Naive B cell (primary cell): ENCODE data around the gene CHP2. TPM values are rescaled to one million over a fixed set of nuclear protein-coding genes. Genes with fewer than 3 reads are reported as not detected.

ENCODE experiments used
- ATAC-seq, 2 donors: fragments of 150-1000 bp; cut with Tn5 transposase; 2 replicates each; pipeline ENCODE4 v1.10.0; 2021; ENCODE audit warnings: low read depth in 2 of 2, mild to moderate bottlenecking in 2 of 2, moderate library complexity in 2 of 2
- DNase-seq: peaks from one replicate; pipeline ENCODE4 v3.0.0; 2022
- H3K27ac Mint-ChIP-seq, 6 donors: one replicate each; pipeline ENCODE4 v1.8.0; 2020 to 2022; ENCODE audit warnings: mild to moderate bottlenecking in 6 of 6, mixed read lengths in 6 of 6, moderate library complexity in 5 of 6, inconsistent platforms in 2 of 6
- H3K27me3 Mint-ChIP-seq, 3 donors: one replicate each; pipeline ENCODE4 v1.8.0; 2021 to 2022; ENCODE audit warnings: mixed read lengths in 3 of 3, mild to moderate bottlenecking in 1 of 3
- H3K36me3 Mint-ChIP-seq, 2 donors: one replicate each; pipeline ENCODE4 v1.8.0; 2020 to 2022; ENCODE audit warnings: mixed read lengths in 2 of 2, inconsistent platforms in 1 of 2, mild to moderate bottlenecking in 1 of 2
- H3K4me1 Mint-ChIP-seq, 3 donors: one replicate each; pipeline ENCODE4 v1.8.0; 2020 to 2022; ENCODE audit warnings: mixed read lengths in 3 of 3, inconsistent platforms in 1 of 3, mild to moderate bottlenecking in 1 of 3, moderate library complexity in 1 of 3
- H3K4me3 Mint-ChIP-seq, 8 donors: one replicate each; pipeline ENCODE4 v1.8.0; 2020 to 2022; ENCODE audit warnings: mild to moderate bottlenecking in 8 of 8, mixed read lengths in 8 of 8, moderate library complexity in 8 of 8, inconsistent platforms in 2 of 8
- H3K9me3 Mint-ChIP-seq, 7 donors: one replicate each; pipeline ENCODE4 v1.8.0; 2020 to 2022; ENCODE audit warnings: mixed read lengths in 7 of 7, mild to moderate bottlenecking in 5 of 7, inconsistent platforms in 2 of 7, moderate library complexity in 1 of 7
- polyA plus RNA-seq, 6 donors: library from polyadenylated mRNA; unstranded; fragments of 300-500 nt; fragmentation: Illumina TruSeq; gene quantifications; one replicate each; pipeline ENCODE4 v1.2.3, GENCODE V29; 2021; ENCODE audit warnings: low read depth in 6 of 6

Gene CHP2
- polyA plus RNA-seq, 6 donors from 2014 or later = not detected

DNA sequence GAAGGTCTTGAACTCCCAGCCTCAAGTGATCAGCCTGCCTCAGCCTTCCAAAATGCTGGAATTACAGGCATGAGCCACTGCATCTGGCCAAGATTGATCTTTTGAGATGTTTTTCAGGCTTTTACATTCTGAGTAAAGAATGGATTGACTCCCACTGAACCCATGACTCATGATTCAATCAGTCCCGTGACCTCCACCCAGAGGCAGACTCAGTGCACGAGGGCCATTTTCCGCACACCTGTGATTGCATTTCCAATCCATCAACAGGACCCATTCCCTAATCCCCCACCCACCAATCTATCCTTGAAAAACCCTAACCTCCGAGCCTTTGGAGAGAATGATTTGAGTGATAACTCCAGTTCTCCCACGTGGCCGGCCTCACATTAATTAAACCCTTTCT, 40.6 kb downstream of the CHP2 start:
- DNase-seq (no peak), ATAC-seq (no peak)
- peaks cover 0 to 5% of the 10 kb centered on the region in 2 donors for H3K36me3 Mint-ChIP-seq
- H3K4me1 Mint-ChIP-seq = peaks cover 0 to 2% (median 0%) of the 10 kb centered on the region in 3 donors
- H3K4me3 Mint-ChIP-seq = no peak overlapping the region
- no peak overlapping the region for H3K27ac Mint-ChIP-seq
- no peaks in the 10 kb centered on the region for H3K27me3 Mint-ChIP-seq
- no peaks in the 10 kb centered on the region for H3K9me3 Mint-ChIP-seq

GRCh38 chr16:23796941-23797340, 42.1 kb downstream of the CHP2 start:
- Mint-ChIP-seq H3K9me3 (no peaks in the 10 kb centered on the region), H3K36me3 (peaks cover 0 to 5% of the 10 kb centered on the region in 2 donors), H3K27ac (peak overlapping the region in 2 of 6 donors; percentile 5 to 91), H3K27me3 (no peaks in the 10 kb centered on the region), H3K4me3 (no peak overlapping the region), H3K4me1 (peaks cover 4 to 11% (median 6%) of the 10 kb centered on the region in 3 donors)
- DNase-seq (no peak), ATAC-seq (no peak)

- ATAC-seq = peak; percentile 72
Measured at GRCh38 chr16:23801378-23801777, 46.6 kb downstream of the CHP2 start.

DNA sequence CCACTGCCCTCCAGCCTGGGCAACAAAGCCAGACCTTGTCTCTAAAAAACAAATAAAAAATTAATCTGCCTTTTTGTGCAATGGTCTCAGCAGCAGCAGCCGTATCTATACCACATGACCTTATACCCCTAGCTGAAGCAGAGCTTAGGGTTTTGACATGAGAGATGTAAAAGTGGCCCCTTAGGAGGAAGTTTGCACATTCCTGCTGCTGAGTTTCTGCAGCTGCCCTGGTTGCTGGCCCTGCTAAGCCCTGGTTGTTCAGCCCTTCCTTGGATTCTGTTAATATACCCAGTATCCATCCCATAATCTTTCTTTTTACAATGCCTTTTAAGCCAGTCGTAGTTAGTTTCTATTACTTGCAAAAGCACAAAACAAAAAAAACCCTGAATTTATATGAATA, 48.0 kb downstream of the CHP2 start:
- ATAC-seq (no peak), DNase-seq (no peak)
- no peak overlapping the region for H3K4me3 Mint-ChIP-seq
- H3K4me1 Mint-ChIP-seq = peaks cover 29 to 39% (median 30%) of the 10 kb centered on the region in 3 donors
- no peak overlapping the region for H3K27ac Mint-ChIP-seq
- H3K9me3 Mint-ChIP-seq = no peaks in the 10 kb centered on the region
- H3K36me3 Mint-ChIP-seq = no peaks in the 10 kb centered on the region
- no peaks in the 10 kb centered on the region for H3K27me3 Mint-ChIP-seq

More at GRCh38 chr16:23801378-23801777, 46.6 kb downstream of the CHP2 start:
- Mint-ChIP-seq H3K27me3 (no peaks in the 10 kb centered on the region), H3K4me3 (no peak overlapping the region), H3K36me3 (peaks cover 0 to 5% of the 10 kb centered on the region in 2 donors), H3K9me3 (no peaks in the 10 kb centered on the region), H3K27ac (peak overlapping the region in 2 of 6 donors; percentile 61 to 65), H3K4me1 (peaks cover 19 to 25% (median 20%) of the 10 kb centered on the region in 3 donors)
- DNase-seq = peak; percentile 64

DNA sequence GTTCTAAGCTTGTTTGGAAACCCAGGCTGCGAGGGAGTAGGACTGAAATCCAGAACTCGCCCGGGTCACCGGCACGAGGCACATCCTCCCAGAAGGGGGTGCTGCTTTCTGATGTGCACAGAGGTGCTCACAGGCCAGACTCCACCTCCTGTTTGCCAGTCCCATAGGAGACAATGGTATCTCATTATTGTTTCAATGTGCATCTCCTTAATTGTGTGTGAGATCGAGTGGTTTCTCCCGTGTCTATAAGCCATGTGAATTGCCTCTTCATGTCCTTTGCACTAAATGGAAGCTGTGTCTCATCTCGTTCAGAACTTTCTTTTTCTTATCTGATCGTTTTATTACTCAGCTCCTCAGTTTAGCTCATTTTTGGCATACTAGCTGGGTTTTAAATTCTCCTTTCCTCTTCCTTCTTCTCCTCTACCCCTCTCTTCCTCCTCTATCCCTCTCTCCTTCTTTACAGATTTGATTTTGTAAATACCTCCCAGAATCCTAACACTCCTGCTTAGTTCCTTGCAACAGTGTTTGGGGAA, 48.8 kb downstream of the CHP2 start:
- H3K9me3 Mint-ChIP-seq = no peaks in the 10 kb centered on the region
- H3K36me3 Mint-ChIP-seq = no peaks in the 10 kb centered on the region
- DNase-seq = peak; percentile 61
- H3K4me1 Mint-ChIP-seq = peaks cover 30 to 45% (median 34%) of the 10 kb centered on the region in 3 donors
- peak; percentile 53 to 68 for ATAC-seq
- H3K27ac Mint-ChIP-seq = peak overlapping the region in 3 of 6 donors; percentile 1 to 40 (median 38)
- H3K4me3 Mint-ChIP-seq = peak overlapping the region in 4 of 8 donors; percentile 17 to 68 (median 30)
- no peaks in the 10 kb centered on the region for H3K27me3 Mint-ChIP-seq

DNA sequence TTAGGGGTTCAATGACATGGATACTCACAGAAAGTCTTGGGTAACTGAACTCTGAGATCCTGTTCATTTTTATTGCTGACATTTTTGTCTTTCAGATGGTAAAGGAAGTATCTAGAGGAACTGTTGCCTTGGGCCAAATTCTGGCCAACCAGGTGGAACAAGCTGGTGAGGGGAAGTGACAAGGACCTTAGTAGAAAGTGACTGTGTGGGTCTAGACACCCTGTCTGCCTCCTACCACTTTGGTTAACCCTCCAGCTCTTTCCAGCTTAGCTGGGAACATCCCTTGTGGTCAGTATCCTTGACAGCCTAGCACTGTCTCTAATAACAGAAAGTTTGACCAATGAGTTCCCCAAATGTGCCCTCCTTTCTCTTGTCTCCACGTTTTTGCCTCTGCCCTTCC, 52.2 kb downstream of the CHP2 start:
- Mint-ChIP-seq H3K36me3 (no peaks in the 10 kb centered on the region), H3K27ac (peak overlapping the region; percentile 86 to 98 (median 94)), H3K27me3 (peaks cover 0 to 8% (median 5%) of the 10 kb centered on the region in 3 donors), H3K9me3 (no peaks in the 10 kb centered on the region), H3K4me3 (peak overlapping the region in 7 of 8 donors; percentile 9 to 81 (median 59)), H3K4me1 (peaks cover 23 to 38% (median 26%) of the 10 kb centered on the region in 3 donors)
- ATAC-seq (peak; percentile 97 to 98), DNase-seq (peak; percentile 74)

Other genes starting within 250 kb of the CHP2 start
- 100 to 1,000 TPM; 154 to 303 (median 222) TPM for gene GGA2, start 244.5 kb upstream of the CHP2 start, polyA plus RNA-seq
- gene EARS2, start 197.7 kb upstream of the CHP2 start, polyA plus RNA-seq = 10 to 100 TPM in 2 of 6 donors, 1 to 10 TPM in 4; 3.8 to 15.0 (median 8.2) TPM
- gene UBFD1, start 197.3 kb upstream of the CHP2 start, polyA plus RNA-seq = 10 to 100 TPM in 5 of 6 donors, 1 to 10 TPM in 1; 8.8 to 20.1 (median 12.7) TPM
- 100 to 1,000 TPM; 159 to 221 (median 172) TPM for gene NDUFAB1, start 158.7 kb upstream of the CHP2 start, polyA plus RNA-seq
- gene PALB2, start 113.7 kb upstream of the CHP2 start, polyA plus RNA-seq = 1 to 10 TPM; 2.4 to 10.0 (median 6.2) TPM
- gene DCTN5, start 113.6 kb upstream of the CHP2 start, polyA plus RNA-seq = 10 to 100 TPM; 28.0 to 61.6 (median 48.4) TPM
- gene PLK1, start 76.1 kb upstream of the CHP2 start, polyA plus RNA-seq = under 1 TPM in 3 of 6 donors, not detected in 3; 0.27 to 0.96 (median 0.45) TPM
- not detected for gene ERN2, start 41.8 kb upstream of the CHP2 start, polyA plus RNA-seq
- 100 to 1,000 TPM; 213 to 344 (median 285) TPM for gene PRKCB, start 81.0 kb downstream of the CHP2 start, polyA plus RNA-seq